ENCODE measurements around the gene TNIK.

The TNIK gene

GRCh38 chr3:171204942-171205341 lies 255.3 kb downstream of the TNIK start:
- Histone ChIP-seq H3K9ac (ENCODE audit: low read length) (no peak overlapping the region), H3K27ac (ENCODE audit: low read length) (no peak overlapping the region), H3K4me3 (ENCODE audit: low read length) (no peak overlapping the region), H3K9me3 (ENCODE audit: insufficient read depth, low read length) (no peaks in the 10 kb centered on the region), H3K79me2 (ENCODE audit: low read length) (no peaks in the 10 kb centered on the region), H2AFZ (ENCODE audit: low read depth, low read length) (no peak overlapping the region), H3K4me1 (ENCODE audit: low read length) (peaks cover 27% of the 10 kb centered on the region), H3K4me2 (ENCODE audit: low read length) (no peak overlapping the region), H4K20me1 (ENCODE audit: insufficient read depth, low read length) (no peaks in the 10 kb centered on the region), H3K27me3 (ENCODE audit: low read depth, low read length) (no peaks in the 10 kb centered on the region), H3K36me3 (replicated peaks; ENCODE audit: low read depth, low read length) (peaks cover 19% of the 10 kb centered on the region)
- no peak for TF ChIP-seq EZH2phosphoT487 (IDR thresholded peaks at IDR 0.05; ENCODE audit: low read depth)
- TF ChIP-seq, protein P1, sequence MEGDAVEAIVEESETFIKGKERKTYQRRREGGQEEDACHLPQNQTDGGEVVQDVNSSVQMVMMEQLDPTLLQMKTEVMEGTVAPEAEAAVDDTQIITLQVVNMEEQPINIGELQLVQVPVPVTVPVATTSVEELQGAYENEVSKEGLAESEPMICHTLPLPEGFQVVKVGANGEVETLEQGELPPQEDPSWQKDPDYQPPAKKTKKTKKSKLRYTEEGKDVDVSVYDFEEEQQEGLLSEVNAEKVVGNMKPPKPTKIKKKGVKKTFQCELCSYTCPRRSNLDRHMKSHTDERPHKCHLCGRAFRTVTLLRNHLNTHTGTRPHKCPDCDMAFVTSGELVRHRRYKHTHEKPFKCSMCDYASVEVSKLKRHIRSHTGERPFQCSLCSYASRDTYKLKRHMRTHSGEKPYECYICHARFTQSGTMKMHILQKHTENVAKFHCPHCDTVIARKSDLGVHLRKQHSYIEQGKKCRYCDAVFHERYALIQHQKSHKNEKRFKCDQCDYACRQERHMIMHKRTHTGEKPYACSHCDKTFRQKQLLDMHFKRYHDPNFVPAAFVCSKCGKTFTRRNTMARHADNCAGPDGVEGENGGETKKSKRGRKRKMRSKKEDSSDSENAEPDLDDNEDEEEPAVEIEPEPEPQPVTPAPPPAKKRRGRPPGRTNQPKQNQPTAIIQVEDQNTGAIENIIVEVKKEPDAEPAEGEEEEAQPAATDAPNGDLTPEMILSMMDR (IDR thresholded peaks at IDR 0.05; ENCODE audit: low read depth, low read length), result no peak

- H3K79me2 ChIP-seq (ENCODE audit: low read length), result no peaks in the 10 kb centered on the region
- peaks cover 11% of the 10 kb centered on the region for H3K4me1 ChIP-seq (ENCODE audit: low read length)
- no peaks in the 10 kb centered on the region for H3K9me3 ChIP-seq (ENCODE audit: insufficient read depth, low read length)
- no peaks in the 10 kb centered on the region for H4K20me1 ChIP-seq (ENCODE audit: insufficient read depth, low read length)
- H3K4me2 ChIP-seq (ENCODE audit: low read length), result no peak overlapping the region
- H3K36me3 ChIP-seq (replicated peaks; ENCODE audit: low read depth, low read length), result peaks cover 10% of the 10 kb centered on the region
- no peak overlapping the region for H3K9ac ChIP-seq (ENCODE audit: low read length)
- no peak for TF ChIP-seq EZH2phosphoT487 (IDR thresholded peaks at IDR 0.05; ENCODE audit: low read depth)
- TF ChIP-seq, protein P1 (IDR thresholded peaks at IDR 0.05; ENCODE audit: low read depth, low read length), result no peak
- H3K27ac ChIP-seq (ENCODE audit: low read length), result no peak overlapping the region
- no peaks in the 10 kb centered on the region for H3K27me3 ChIP-seq (ENCODE audit: low read depth, low read length)
- no peak overlapping the region for H2AFZ ChIP-seq (ENCODE audit: low read depth, low read length)
- H3K4me3 ChIP-seq (ENCODE audit: low read length), result no peak overlapping the region
Observed at GRCh38 chr3:171201825-171202224, 258.4 kb downstream of the TNIK start.

DNA sequence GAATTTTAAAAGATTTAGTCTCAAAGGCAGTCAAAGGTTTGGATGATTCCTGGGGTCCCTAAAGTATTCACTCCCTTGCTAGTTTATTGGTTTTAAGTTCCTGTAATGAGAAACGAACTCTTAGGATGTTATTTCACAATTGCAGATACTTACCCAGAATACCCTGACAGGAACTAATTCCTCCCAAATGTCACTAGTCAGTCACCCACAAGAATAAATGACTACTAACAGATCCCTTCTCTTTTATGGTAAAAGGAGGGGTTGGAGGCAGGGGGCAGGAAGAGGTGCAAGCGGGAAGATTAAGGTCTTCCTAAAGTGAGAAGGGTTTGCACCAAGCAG lies 259.5 kb downstream of the TNIK start:
- TF ChIP-seq, protein P1 (IDR thresholded peaks at IDR 0.05; ENCODE audit: low read depth, low read length), result no peak
- no peak for TF ChIP-seq EZH2phosphoT487 (IDR thresholded peaks at IDR 0.05; ENCODE audit: low read depth)
- Histone ChIP-seq H3K79me2 (ENCODE audit: low read length) (no peaks in the 10 kb centered on the region), H3K9me3 (ENCODE audit: insufficient read depth, low read length) (no peaks in the 10 kb centered on the region), H3K4me1 (ENCODE audit: low read length) (peaks cover under 1% of the 10 kb centered on the region; the same call in 1 of the 2 replicates), H3K4me3 (ENCODE audit: low read length) (no peak overlapping the region), H3K9ac (ENCODE audit: low read length) (no peak overlapping the region), H3K4me2 (ENCODE audit: low read length) (no peak overlapping the region), H3K27ac (ENCODE audit: low read length) (no peak overlapping the region), H2AFZ (ENCODE audit: low read depth, low read length) (no peak overlapping the region), H3K36me3 (replicated peaks; ENCODE audit: low read depth, low read length) (peaks cover 7% of the 10 kb centered on the region), H4K20me1 (ENCODE audit: insufficient read depth, low read length) (no peaks in the 10 kb centered on the region), H3K27me3 (ENCODE audit: low read depth, low read length) (no peaks in the 10 kb centered on the region)

DNA sequence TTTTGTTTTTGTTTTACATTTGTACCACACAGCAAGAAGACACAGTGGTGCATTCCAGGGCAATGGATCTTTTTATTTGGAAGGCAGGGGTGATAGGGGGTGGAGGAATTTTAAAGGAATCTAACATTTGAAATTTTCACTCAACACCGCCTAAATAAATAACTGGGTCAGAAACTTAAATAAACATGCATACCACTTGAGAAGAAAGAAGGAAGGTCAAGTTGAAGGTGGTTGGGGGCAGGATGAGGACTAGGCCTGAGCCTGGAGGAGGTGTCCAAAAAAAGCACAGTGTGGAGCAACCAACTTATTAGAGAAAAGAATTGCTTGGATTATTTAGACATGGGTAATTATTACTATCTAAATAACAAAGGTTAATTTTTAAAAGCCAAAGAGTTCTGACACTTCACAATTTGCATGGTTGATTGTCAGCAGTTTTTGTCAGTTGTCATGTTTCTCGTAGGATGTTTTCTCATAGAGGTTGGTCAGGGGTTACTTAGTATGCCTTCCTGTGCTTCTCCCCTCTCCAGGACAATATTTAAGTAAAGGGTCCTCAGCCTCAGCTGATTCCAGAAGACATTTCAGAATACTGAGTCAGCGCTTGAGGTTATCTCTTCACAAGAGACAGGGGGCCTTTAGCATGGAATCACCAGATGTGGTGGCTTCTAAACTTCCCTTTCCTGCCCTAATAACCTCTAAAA lies 260.0 kb downstream of the TNIK start:
- no peak overlapping the region for H3K4me3 ChIP-seq (ENCODE audit: low read length)
- no peaks in the 10 kb centered on the region for H3K4me1 ChIP-seq (ENCODE audit: low read length)
- no peak overlapping the region for H3K27ac ChIP-seq (ENCODE audit: low read length)
- no peak for TF ChIP-seq EZH2phosphoT487 (IDR thresholded peaks at IDR 0.05; ENCODE audit: low read depth)
- TF ChIP-seq, protein P1 (IDR thresholded peaks at IDR 0.05; ENCODE audit: low read depth, low read length), result no peak
- H3K4me2 ChIP-seq (ENCODE audit: low read length), result no peak overlapping the region
- H3K79me2 ChIP-seq (ENCODE audit: low read length), result no peaks in the 10 kb centered on the region
- H3K9me3 ChIP-seq (ENCODE audit: insufficient read depth, low read length), result no peaks in the 10 kb centered on the region
- H3K36me3 ChIP-seq (replicated peaks; ENCODE audit: low read depth, low read length), result peaks cover 2% of the 10 kb centered on the region
- no peak overlapping the region for H3K9ac ChIP-seq (ENCODE audit: low read length)
- no peaks in the 10 kb centered on the region for H4K20me1 ChIP-seq (ENCODE audit: insufficient read depth, low read length)
- H2AFZ ChIP-seq (ENCODE audit: low read depth, low read length), result no peak overlapping the region
- H3K27me3 ChIP-seq (ENCODE audit: low read depth, low read length), result no peaks in the 10 kb centered on the region
